HG03060 (cell line): ENCODE data around the gene EXT2.

ENCODE experiments used
- ATAC-seq: cut with Tn5 transposase; IDR thresholded peaks from one replicate; pipeline ENCODE4 v1.9.1; 2021; ENCODE audit warnings: low read depth, moderate number of reproducible peaks; ENCODE audit not compliant: unreplicated experiment

Gene EXT2

DNA sequence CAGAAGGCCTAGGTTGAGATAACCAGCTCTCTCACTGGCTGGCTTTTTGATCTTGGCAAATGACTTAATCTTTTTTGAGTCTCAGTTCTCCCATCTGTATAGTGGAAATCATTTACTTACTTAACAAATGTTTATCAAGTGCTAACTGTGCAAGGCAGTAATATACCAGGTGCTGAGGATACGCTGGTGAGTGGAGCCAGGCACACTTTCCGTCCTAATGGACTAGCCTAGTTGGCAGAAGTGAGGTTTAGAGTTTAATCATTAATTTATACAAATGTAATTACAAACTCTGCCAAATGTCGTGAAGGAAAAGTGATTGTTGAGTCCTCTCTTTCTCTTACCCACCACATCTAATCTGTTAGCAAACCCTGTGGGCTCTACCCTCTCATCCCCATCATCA, 33.3 kb downstream of the EXT2 start:
- ATAC-seq, result no peak

DNA sequence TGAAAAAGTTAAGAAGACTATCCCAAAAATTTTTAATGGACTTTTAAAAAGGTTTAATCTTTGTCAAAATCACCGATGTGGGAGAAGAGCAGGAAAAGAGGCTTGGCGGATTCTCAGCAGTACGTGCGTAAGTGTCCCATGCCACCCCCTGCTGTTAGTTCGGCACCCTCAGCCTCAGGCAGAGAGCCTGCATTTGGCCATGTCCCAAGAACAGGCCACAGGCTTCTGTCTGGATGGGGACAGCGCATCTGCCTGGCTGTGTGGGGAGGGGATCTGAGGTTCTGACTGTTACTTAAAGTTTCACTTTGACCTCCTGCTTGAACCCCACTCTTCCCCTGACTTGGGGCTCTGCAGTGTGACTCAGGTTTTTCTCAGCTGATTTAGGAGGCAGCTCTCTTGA, 35.3 kb downstream of the EXT2 start:
- ATAC-seq, result no peak

DNA sequence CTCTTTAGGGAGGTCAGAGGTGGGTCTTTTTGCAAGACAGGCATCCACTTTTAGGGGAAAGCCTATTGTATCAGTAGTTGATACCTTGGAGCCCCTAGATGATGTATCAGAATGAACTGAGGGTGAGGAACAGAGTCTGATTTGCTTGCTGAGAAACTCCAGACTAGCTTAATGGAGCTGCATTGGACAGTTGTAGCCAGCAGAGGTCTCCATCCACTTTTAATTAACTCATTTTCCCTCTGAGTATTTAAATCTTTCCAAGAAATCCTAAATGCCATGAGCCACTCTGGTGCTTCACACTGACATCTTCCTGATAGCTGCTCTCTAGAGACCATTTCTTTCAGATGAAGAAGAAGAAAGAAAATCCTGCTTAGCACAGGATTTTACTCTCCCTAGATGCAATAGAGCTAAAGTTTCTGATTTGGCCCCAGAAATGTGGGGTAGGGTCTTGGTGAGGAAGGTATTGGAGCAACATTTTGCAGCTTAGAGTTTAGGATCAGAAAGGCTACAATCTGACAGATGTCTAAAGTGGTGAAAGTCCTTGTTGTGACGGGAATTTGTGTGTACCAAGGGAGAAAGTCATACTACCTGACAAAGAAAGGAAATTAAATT, 38.0 kb downstream of the EXT2 start:
- no peak for ATAC-seq

DNA sequence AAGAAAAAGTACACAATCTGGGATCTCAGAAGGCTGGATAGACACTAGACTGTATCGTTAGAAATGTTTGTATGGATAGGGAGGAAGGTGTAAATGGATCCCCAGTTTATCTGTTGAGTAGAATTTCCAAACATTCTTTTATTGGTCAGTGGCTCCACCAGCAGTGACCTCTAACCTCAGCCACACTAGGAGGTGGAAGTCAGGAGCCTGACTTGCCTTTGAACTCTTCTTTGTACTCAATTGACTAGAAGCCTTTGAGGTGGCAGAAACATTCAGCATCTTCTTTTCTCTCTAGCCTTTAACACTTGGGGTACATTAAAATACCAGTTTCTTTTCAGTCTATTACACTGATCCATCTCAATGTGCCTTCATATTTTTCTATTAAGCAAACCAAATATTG, 39.1 kb downstream of the EXT2 start:
- ATAC-seq, result no peak

DNA sequence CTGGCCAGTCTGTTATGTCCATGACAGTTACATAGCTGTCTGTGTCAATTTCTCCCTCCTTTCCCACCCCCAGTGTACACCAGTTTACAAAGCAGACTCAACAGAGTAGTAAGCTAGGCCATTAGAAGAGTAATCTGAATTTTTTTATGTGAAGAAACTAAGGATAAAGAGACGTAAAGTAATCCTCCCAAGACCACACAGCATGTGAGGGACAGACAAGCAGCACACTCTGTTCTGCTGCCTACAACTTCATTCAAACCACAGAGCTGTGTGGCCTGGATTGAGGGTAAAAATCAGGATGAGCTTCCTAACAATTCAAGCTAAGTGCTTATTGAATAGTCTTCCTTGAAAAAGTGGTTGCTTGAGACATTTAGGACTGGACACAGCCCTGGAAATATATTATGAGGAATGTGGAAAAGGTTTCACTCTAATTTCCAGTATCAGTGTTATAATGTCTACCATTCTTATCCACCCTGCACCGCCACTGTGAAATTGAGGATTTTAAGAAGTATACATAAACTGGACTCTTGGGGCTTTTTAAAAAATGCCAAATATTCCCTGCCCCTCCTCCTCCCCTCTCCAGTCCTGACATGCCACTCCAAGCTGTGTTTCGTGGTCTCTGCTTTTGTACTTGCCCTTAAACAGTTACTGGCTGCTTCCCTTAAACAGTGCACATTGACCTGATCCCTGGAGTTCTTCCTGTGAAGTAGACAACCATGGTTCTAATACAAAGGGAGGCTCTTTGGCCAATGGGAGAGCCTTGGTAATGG, 40.9 kb downstream of the EXT2 start:
- no peak for ATAC-seq

DNA sequence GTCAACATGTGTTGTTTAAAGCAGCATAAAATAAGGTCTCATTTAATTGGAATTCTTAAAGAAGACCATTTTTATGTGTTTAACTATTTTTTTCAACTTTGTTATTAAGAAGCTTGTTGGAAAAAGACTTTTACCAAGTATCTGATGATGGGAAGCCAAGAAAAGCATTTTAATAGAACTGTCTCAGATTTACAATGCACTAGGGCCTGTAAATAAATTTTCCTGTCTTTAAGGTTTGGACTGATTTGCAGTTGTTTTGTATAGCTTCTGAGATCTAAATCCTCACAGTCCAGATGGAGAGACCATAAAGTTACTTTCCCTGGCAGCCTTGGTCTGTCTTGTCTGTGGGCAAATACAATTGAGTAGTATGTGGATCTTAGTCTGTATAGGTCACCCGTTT, 41.6 kb downstream of the EXT2 start:
- ATAC-seq, result no peak

DNA sequence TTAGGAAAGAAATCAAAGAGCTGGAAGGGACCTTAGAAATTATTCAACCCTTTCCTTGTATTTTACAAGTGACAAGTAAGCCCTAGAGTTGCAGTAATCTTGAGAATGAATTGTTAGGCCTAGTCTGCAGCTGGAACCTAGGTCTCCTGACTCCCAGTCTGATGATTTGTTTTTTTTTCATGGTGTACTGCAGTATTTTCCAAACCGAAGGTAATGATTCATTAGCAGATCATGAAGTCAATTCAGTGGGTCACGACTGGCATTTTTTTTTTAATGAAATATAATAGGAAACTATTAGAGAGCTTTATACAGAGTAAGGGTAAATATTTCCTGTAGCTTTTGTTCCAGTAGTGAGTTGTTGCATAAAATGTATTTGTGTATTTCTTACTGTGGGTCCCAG, 42.8 kb downstream of the EXT2 start:
- no peak for ATAC-seq

DNA sequence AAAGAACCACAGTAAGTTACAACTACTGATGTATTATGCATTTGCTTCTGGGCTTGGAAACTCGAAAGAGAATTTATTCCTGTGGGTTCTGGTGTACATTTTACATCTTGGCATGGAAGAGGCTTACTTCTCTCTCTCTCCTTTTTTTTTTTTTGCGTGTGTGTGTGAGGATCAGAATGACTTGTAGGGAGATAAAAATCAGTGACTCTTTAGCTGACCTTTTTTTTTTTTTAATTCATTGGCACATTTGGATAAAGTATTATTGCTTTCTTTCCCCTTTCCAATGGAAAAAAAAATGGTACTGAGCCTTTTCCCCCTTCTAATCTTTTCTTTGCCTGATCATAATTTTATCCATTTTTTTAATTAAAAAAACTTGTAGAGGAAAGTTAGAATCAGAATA, 43.5 kb downstream of the EXT2 start:
- ATAC-seq, result no peak

DNA sequence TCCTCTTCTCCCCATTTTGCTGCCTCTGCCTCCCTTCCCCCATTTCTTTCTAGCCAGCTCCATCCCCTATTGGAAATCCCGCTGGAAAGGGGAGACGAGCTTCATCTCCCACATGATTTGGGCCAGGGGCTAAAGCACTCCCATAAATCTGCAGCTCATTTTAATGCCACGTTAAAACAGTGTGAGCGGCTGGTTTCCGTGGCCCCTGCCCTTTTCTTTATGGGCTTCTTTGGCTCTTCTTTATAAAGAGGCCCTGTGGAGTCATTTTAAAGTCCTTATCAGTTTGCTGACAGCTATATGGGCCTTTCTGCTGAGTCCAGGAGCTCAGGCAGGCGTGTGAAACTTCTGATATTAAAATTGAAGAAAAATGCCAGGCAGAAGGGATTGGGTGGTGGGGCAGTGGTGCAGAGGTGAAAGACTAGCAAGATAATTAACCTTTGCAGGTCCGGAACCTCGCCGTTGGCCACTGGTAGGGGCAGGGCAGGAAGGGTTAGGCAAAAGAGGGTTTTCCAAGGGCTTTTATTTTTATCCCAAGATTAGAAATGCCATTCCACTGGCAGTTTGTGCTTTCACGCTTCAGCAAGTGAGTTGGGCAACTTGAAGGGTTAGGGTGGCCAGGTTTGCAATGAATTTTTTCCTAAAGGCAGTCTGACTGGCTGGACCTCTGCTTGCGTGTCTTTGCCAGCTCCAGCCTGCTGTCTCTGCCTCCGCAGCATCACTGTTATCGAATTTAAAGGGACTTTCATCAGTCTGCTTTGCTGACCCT, 44.3 kb downstream of the EXT2 start:
- no peak for ATAC-seq

DNA sequence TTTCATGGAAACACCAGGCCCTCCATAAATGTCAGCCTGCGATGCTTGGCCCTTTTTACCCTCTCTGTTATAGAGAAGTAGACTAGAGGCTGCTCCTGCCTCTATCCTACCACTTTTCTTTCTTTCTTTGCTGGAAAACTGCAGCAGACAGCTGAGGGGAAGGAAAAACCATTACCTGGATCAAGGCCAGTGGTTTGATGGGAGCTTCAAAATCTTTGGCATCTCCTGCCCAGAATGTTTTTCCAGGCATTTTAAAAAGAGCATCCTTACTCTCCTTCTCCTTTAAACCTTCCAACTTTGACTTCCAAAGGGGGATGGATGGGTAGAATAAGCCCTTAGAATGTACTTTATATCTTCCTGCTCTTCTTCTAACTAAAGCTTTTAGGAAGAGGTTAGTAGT, 44.9 kb downstream of the EXT2 start:
- no peak for ATAC-seq

DNA sequence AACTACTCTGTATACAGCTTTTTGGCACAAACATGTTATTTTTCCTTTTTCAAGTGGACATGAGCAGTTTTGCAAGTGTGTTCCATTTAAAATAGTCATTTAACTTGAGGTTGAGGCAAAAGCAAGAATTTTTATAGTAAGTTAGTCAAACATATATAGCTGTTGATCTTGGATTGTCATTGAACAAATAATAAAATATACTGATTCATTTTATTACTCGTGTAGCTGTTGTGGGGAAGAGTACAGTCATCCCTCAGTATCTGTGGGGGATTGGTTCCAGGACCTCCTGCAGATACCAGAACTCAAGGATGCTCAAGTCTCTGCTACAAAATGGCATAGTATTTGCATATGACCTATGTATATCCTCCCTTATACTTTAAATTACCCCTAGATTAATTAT, 45.3 kb downstream of the EXT2 start:
- ATAC-seq, result no peak

DNA sequence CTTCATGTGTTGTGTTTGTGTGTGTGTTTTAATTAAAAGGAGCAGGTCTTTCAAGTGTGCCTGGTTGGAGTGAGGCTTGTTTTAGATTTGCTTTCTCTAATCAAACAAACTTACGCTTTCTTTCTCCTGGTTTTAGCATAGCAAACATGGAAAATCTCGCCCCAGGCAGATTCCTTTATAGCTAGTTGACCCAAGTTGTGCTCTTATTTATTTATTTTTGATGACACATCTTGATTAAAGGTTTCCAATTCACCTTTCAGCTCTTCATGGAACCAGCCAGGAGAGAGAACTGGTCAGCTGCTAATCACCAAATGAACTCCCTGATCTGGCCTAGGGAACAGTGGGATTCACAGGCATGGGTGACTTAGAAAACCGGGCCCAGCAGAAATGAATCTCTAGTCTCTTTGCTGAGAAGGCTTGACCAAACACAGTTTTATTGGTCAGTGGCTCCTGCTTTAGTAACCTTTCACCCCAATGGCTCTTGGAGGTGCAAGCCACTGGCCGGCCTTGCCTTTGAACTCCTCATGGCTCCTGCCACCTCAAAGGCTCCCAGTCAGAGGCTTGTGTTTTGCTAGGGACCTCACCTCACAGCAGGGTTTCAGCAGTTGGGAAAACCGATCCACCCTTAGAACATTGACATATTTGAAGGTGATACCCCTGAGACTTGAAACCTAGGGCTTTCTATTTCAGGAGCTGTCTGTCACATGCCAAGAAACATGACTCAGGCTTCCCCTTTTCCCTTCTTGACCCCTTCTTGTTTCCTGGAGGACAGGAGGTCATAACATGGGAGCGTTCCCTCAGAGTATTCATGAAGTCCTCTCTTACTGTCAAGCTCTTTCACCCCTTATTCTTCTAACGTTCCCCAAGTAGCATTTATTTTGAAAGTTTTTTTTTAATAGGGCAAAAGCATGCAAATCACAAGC, 48.8 kb downstream of the EXT2 start:
- no peak for ATAC-seq

DNA sequence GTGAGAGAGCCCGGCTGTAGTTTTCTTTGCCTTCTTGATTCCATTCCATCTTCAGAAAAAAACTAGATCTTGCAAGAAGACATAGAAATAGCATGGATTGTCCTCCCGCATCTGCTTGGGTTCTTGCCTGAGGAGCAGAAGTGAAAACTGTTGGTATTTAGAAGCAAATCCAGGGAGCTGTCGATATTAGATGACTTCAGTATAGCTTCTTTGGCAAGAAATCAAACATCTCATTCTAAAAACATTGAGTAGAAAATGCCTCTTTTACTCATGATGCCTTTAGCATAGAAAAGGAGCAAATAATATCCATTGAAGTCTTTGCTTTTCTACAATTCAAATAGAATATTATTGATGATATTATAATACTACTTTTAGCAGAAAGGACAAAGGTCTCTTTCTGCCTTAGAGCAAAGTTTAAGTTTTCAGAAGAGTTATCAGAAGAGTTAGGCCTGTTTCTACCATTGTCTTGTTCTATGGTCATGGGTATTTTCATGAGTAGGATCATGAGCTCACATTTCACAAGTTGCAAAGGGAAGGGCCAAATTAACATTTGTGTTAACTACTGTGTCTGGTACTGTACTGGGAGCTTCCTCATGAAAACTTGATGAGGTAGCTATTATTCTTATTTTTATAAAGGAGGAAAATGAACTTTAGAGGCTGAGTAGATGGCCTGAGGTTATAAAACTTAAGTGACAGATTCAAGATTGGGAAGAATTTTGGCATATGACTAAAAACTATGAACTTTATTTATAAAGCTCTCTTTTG, 49.7 kb downstream of the EXT2 start:
- ATAC-seq, result no peak

DNA sequence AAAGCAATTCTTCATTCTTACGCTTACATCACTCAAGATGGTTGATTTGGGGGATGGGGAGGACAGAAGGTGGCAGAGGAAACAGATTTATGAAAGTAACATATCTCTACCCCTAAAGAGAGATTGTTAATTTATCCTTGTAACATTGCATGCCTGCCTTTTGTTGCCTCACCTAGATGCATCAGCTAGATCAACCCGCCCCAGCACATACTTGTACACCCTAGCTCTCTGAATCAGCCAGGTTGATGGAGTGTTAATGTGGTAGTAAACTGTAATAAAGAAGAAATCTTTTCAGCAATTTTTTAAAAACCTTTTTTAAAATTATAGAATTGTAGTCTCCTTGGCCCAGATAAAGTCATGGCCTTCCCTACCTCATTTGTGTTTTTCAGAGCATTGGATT, 51.5 kb downstream of the EXT2 start:
- ATAC-seq, result no peak

DNA sequence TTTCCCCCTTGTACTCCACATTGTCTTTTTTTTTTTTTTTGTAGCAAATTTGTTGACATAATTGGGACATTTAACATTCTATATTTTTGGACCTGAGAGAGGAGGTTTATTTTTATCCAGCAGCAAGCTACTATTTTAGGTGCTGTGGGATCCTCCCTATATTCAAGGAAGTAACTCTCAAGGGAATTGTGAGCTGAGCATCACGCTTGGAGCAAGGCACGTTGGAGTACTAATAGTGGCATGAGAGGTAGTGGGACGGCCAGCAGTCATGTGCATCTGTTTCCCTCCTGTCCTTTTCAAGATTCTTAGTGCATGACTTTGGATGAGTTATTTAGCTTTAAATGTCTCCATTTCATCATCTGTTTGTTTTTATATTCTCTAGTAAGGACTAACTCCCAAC, 52.3 kb downstream of the EXT2 start:
- no peak for ATAC-seq

DNA sequence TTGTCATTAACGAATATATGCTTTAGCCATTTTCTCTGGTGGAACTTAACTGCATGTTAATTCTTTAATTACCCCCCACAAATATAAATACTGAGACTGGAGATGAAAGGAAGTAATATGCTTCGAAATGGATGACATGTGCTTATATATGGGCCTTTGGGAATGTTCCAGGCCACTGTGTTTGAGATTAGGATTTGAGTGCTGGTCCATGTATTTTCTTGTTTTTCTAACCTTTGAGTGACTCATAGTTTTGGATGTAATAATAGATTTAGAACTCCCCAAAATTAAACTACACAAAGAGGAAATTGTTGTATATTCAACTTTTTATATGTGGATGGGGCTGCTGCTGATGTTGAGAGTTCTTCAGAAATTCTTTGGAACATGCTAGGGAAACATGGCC, 54.2 kb downstream of the EXT2 start:
- no peak for ATAC-seq

DNA sequence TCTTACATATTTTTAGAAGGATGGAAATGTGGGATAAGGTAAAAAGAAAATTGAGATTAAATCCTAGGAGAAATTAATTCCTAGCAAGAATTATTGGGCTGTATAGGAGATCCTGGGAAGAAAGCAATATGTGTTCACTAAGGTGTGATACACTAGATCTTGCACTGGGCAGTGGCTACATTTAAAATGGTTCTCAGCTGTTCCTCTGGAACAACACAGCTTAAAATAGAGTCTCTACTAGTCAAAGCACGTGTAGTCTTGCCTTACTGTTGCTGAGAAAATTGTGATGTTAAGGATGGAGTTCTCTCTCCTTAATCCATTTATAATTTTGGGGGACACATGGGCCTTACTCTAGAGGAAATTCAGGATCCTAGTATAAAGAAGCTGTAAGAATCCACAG, 54.9 kb downstream of the EXT2 start:
- no peak for ATAC-seq

DNA sequence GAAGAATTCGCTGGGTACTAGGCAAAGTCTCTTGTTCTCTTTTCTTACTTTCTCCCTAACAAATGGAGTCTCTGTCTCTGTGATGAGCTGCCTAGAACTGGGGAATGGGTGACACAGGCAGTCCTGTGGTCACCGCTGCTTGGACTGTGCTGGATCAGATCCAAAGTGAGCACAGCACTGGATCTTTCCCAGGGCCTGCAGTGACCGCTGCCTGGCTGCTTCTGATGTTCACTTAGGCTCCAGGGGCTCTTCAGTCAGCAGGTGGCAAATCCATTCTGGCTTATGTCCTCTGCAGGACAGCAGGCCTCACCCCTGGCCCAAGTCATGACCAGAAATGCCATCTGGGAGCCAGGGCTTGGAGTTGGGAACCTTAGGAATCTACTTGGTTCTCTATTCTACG, 61.5 kb downstream of the EXT2 start:
- ATAC-seq, result no peak

DNA sequence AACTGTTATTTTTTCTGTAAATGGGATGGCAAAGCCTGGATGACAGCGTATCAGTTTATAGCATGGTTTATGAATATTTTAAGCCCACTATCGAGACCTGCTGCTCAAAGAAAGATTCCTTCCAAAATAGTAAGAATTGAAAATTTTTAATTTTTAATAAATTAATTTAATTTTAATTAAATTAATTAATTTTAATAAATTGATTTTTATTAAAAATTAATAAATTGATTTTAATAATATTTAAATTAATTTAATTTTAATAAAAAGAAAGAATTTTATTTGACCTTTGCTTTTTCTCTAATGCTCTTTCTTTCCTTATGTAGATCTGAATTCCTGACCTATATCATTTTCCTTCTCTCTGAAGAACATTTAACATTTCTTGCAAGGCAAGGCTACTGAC, 62.9 kb downstream of the EXT2 start:
- ATAC-seq, result no peak
